ENCODE data around the gene LYPLA2. TPM values are rescaled to one million over a fixed set of nuclear protein-coding genes. Genes with fewer than 3 reads are reported as not detected.

LYPLA2 gene
- total and polyA plus RNA-seq, 2 of the 4 experiments (the other 2 are of a cell fraction): 44.3 to 78.6 TPM

DNA sequence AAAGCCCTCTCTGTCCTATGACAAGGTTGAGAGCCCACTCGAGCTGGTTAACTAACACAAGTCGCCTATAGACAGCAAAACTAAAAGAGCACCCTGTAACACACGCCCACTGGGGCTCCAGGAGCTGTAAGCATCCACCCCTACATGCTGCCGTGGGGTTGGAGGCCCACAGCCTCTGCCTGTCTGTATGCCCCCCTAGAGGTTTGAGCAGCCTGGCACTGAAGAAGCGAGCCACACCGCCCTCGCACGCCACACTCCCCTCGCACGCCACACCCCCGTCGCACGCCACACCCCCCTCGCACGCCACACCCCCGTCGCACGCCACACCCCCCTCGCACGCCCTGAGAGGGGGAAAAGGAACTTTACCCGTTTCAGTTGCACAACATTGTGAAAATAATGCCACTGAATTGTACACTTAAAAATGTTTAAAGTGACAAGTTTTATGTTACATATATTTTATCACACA lies 47.5 kb downstream of the LYPLA2 start:
- H2BK20ac ChIP-seq (ENCODE audit: low read depth, low read length): no peak overlapping the region
- no peak overlapping the region for H3K23ac ChIP-seq (ENCODE audit: low read depth, low read length)
- H4K91ac ChIP-seq (ENCODE audit: insufficient read depth, low read depth, low read length): no peak overlapping the region
- H3K27me3 ChIP-seq (ENCODE audit: control insufficient read depth, insufficient read depth, low read length): peaks cover 30% of the 10 kb centered on the region
- ATAC-seq (ENCODE audit: low read depth): peak; percentile 99
- in situ Hi-C loops (cut with MboI; ENCODE audit: low sequenced_read_pairs) (no loop called here), intact Hi-C loops (cut with micrococcal nuclease) (no loop called here), dilution Hi-C loops (cut with HindIII; ENCODE audit: low sequenced_read_pairs, unreplicated experiment) (no loop called here)
- H3K4me3 ChIP-seq (ENCODE audit: insufficient read depth, low read depth, low read length): peak overlapping the region; percentile 38
- H3K18ac ChIP-seq (ENCODE audit: low read depth, low read length): no peak overlapping the region
- TF ChIP-seq RAD21 (IDR thresholded peaks at IDR 0.05; ENCODE audit: low read length): no peak
- no peak for TF ChIP-seq BHLHE40 (IDR thresholded peaks at IDR 0.05; ENCODE audit: low read depth, low read length)
- TF ChIP-seq MAFK (IDR thresholded peaks at IDR 0.05; ENCODE audit: low read depth, low read length): no peak
- TF ChIP-seq CEBPB (IDR thresholded peaks at IDR 0.05; ENCODE audit: low read depth, low read length): peak; percentile 64
- no peak for TF ChIP-seq FOS (IDR thresholded peaks at IDR 0.05; ENCODE audit: low read depth, low read length)
- no peak for TF ChIP-seq SMC3 (IDR thresholded peaks at IDR 0.05; ENCODE audit: low read depth, low read length)
- no peak for TF ChIP-seq POLR2A (IDR thresholded peaks at IDR 0.05; ENCODE audit: low read depth, low read length)
- TF ChIP-seq, protein P1, sequence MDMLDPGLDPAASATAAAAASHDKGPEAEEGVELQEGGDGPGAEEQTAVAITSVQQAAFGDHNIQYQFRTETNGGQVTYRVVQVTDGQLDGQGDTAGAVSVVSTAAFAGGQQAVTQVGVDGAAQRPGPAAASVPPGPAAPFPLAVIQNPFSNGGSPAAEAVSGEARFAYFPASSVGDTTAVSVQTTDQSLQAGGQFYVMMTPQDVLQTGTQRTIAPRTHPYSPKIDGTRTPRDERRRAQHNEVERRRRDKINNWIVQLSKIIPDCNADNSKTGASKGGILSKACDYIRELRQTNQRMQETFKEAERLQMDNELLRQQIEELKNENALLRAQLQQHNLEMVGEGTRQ (IDR thresholded peaks at IDR 0.05; ENCODE audit: low read depth, low read length): no peak
- TF ChIP-seq RFX5 (IDR thresholded peaks at IDR 0.05; ENCODE audit: low read depth, low read length): no peak
- peak; percentile 8; the same call in 1 of the 2 replicates for TF ChIP-seq MXI1 (IDR thresholded peaks at IDR 0.05; ENCODE audit: borderline replicate concordance, low read depth, low read length)
- TF ChIP-seq MAZ (IDR thresholded peaks at IDR 0.05; ENCODE audit: borderline replicate concordance, low read depth, low read length): 0 out of 2 replicates have a peak, but pooled peaks have one; percentile 26
- TF ChIP-seq, protein P2, sequence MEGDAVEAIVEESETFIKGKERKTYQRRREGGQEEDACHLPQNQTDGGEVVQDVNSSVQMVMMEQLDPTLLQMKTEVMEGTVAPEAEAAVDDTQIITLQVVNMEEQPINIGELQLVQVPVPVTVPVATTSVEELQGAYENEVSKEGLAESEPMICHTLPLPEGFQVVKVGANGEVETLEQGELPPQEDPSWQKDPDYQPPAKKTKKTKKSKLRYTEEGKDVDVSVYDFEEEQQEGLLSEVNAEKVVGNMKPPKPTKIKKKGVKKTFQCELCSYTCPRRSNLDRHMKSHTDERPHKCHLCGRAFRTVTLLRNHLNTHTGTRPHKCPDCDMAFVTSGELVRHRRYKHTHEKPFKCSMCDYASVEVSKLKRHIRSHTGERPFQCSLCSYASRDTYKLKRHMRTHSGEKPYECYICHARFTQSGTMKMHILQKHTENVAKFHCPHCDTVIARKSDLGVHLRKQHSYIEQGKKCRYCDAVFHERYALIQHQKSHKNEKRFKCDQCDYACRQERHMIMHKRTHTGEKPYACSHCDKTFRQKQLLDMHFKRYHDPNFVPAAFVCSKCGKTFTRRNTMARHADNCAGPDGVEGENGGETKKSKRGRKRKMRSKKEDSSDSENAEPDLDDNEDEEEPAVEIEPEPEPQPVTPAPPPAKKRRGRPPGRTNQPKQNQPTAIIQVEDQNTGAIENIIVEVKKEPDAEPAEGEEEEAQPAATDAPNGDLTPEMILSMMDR (conservative IDR thresholded peaks at IDR 0.05; ENCODE audit: low read depth, low read length): no peak
- WGBS, 2 experiments (ENCODE audit: extremely low coverage in 2 of 2, insufficient read length in 1 of 2): 20% methylated on average over 1 of the region's 21 CpGs; no CpG with 5 or more reads in 1 of the 2 experiments
- H2AK9ac ChIP-seq (replicated peaks; ENCODE audit: low read depth, low read length, poor library complexity): no peak overlapping the region
- no peak overlapping the region for H2AK5ac ChIP-seq (ENCODE audit: low read depth, low read length)
- no peaks in the 10 kb centered on the region for H3K79me1 ChIP-seq (ENCODE audit: low read depth in 1 of 2, low read length in 2 of 2)
- H3K36me3 ChIP-seq (ENCODE audit: control insufficient read depth, insufficient read depth, low read length): no peaks in the 10 kb centered on the region
- no peak overlapping the region for H2BK120ac ChIP-seq (ENCODE audit: low read depth, low read length)
- no peak overlapping the region for H2BK5ac ChIP-seq (ENCODE audit: low read depth, low read length, poor library complexity, severe bottlenecking)
- no peak overlapping the region for H3K14ac ChIP-seq (replicated peaks; ENCODE audit: low read depth, low read length)
- H4K5ac ChIP-seq (ENCODE audit: low read depth, low read length): no peak overlapping the region
- ChIA-PET POLR2A (ENCODE audit: unreplicated experiment) (no interaction called here), CTCF (interaction anchor here (0.5 to 0.6 kb wide), 2 partner anchors 208 to 578 kb away, joined by 3 read pairs; no protein-coding TSS in a partner anchor)
- H3K4me1 ChIP-seq (ENCODE audit: control insufficient read depth, insufficient read depth, low read length): no peaks in the 10 kb centered on the region
- H2AFZ ChIP-seq (replicated peaks; ENCODE audit: low read length, poor library complexity): peak overlapping the region; percentile 89
- DNase-seq: peak; percentile 13
- H3K27ac ChIP-seq (ENCODE audit: insufficient read depth, low read length): no peak overlapping the region
- no peak overlapping the region for H2BK15ac ChIP-seq (ENCODE audit: low read depth, low read length)
- no peaks in the 10 kb centered on the region for H3K9me1 ChIP-seq (ENCODE audit: insufficient read depth, low read length)
- no peaks in the 10 kb centered on the region for H4K20me1 ChIP-seq (ENCODE audit: insufficient read depth, low read length)
- no peak overlapping the region for H3K4ac ChIP-seq (ENCODE audit: low read depth, low read length)
- H3K9me3 ChIP-seq (ENCODE audit: control insufficient read depth, insufficient read depth, low read length): no peaks in the 10 kb centered on the region
- no peak overlapping the region for H3K9ac ChIP-seq (ENCODE audit: low read depth, low read length)
- H4K8ac ChIP-seq (ENCODE audit: low read depth in 2 of 2, low read length in 2 of 2): no peak overlapping the region
- no peak overlapping the region for H3K56ac ChIP-seq (ENCODE audit: extremely low read depth, insufficient read depth, low read length)
- peak overlapping the region; percentile 99 for H3K4me2 ChIP-seq (ENCODE audit: low read depth, low read length)
- no TSS peak for BruUV-seq (replicated peaks)

Measured in IMR-90 (cell line).